A673 (cell line): Measurements from ENCODE around the gene NPC1. TPM values are rescaled to one million over a fixed set of nuclear protein-coding genes. Genes with fewer than 3 reads are reported as not detected.
"Not testable (repeated sequence)": the region's sequence is repeated elsewhere in the genome, so short reads cannot be mapped to it uniquely, and the experiment has no call there.

Experiments used
- BruUV-seq: library from RNA; stranded (reverse); fragments of 400-500 nt; replicated peaks from 2 replicates; lab custom pipeline; 2021; lab: Mats Ljungman, UMichigan
- CTCF ChIA-PET: fragments of 300-600 bp; sonication (Branson Sonifier 250); formaldehyde crosslinking; loops from one replicate; lab custom pipeline; 2022; ENCODE audit warnings: antibody characterized with exemption; lab: Charles Lee
- POLR2A ChIA-PET: fragments of 300-600 bp; sonication (Branson Sonifier 250); formaldehyde crosslinking; loops from one replicate; lab custom pipeline; 2022; ENCODE audit warnings: antibody characterized with exemption; ENCODE audit not compliant: low non-redundant PET; lab: Charles Lee
- DNase-seq: peaks from one replicate; pipeline ENCODE4 v3.0.0-alpha.2; 2015; ENCODE audit warnings: low spot score
- H3K27ac ChIP-seq: fragments of 200-600 bp; sonication (generic); 2 replicates; pipeline ENCODE4 v1.5.1; 2016; ENCODE audit warnings: mixed run types, low read depth, mild to moderate bottlenecking, mixed read lengths, antibody characterized with exemption, low read length; ENCODE audit not compliant: poor library complexity, severe bottlenecking
- H3K27me3 ChIP-seq: fragments of 200-600 bp; sonication (generic); replicated peaks from 2 replicates; pipeline ENCODE4 v1.6.1; 2017; ENCODE audit warnings: mixed run types, low read depth, mild to moderate bottlenecking, mixed read lengths, antibody characterized with exemption, low read length; ENCODE audit not compliant: insufficient read depth, poor library complexity
- H3K36me3 ChIP-seq: fragments of 200-600 bp; sonication (generic); 2 replicates; pipeline ENCODE4 v1.6.1; 2016; ENCODE audit warnings: mixed run types, mild to moderate bottlenecking, mixed read lengths, antibody characterized with exemption, low read length; ENCODE audit not compliant: insufficient read depth, poor library complexity, severe bottlenecking
- H3K4me1 ChIP-seq: fragments of 200-600 bp; sonication (generic); 2 replicates; pipeline ENCODE4 v1.6.1; 2017; ENCODE audit warnings: mixed run types, mild to moderate bottlenecking, mixed read lengths, antibody characterized with exemption, low read length; ENCODE audit not compliant: insufficient read depth, poor library complexity, severe bottlenecking
- H3K4me3 ChIP-seq: fragments of 200-600 bp; sonication (generic); 2 replicates; pipeline ENCODE4 v1.5.1; 2016; ENCODE audit warnings: low read depth, mixed run types, mild to moderate bottlenecking, mixed read lengths, low read length; ENCODE audit not compliant: poor library complexity, severe bottlenecking
- H3K9me3 ChIP-seq: fragments of 200-600 bp; sonication (generic); 2 replicates; pipeline ENCODE4 v1.6.1; 2016; ENCODE audit warnings: mixed run types, low read depth, mild to moderate bottlenecking, mixed read lengths, antibody characterized with exemption, low read length; ENCODE audit not compliant: poor library complexity, severe bottlenecking
- EZH2 ChIP-seq: fragments of 200-600 bp; sonication (generic); IDR thresholded peaks from 2 replicates; pipeline ENCODE4 v1.6.1; 2017; ENCODE audit warnings: borderline replicate concordance, low read depth, mild to moderate bottlenecking, mixed read lengths, antibody characterized with exemption, low read length; ENCODE audit not compliant: poor library complexity, severe bottlenecking
- intact Hi-C: fragments of 100-400 bp; cut with micrococcal nuclease; formaldehyde crosslinking; loops from one replicate; pipeline ENCODE4 v1.10.0; 2022; ENCODE audit not compliant: unreplicated experiment
- total RNA-seq: library from RNA; stranded (reverse); gene quantifications from 2 replicates; pipeline ENCODE4 v1.2.3, GENCODE V29; 2021
- TF ChIP-seq, protein P1 (sequence below): fragments of 300-800, 200-600 bp; sonication (generic); conservative IDR thresholded peaks from 2 replicates; pipeline ENCODE4 v1.5.1; 2017; ENCODE audit warnings: low read depth, mild to moderate bottlenecking, antibody characterized with exemption, low read length, moderate library complexity, mixed read lengths

The NPC1 gene
- total RNA-seq, 1 experiment from 2014 or later: 53.0 TPM

GRCh38 chr18:23494992-23495391, 91.3 kb downstream of the NPC1 start:
- no peak for DNase-seq
- no TSS peak for BruUV-seq
- no peaks in the 10 kb centered on the region for H3K4me1 ChIP-seq
- H3K4me3 ChIP-seq: no peak overlapping the region
- POLR2A ChIA-PET: no interaction called here
- CTCF ChIA-PET: no interaction called here
- TF ChIP-seq, protein P1, sequence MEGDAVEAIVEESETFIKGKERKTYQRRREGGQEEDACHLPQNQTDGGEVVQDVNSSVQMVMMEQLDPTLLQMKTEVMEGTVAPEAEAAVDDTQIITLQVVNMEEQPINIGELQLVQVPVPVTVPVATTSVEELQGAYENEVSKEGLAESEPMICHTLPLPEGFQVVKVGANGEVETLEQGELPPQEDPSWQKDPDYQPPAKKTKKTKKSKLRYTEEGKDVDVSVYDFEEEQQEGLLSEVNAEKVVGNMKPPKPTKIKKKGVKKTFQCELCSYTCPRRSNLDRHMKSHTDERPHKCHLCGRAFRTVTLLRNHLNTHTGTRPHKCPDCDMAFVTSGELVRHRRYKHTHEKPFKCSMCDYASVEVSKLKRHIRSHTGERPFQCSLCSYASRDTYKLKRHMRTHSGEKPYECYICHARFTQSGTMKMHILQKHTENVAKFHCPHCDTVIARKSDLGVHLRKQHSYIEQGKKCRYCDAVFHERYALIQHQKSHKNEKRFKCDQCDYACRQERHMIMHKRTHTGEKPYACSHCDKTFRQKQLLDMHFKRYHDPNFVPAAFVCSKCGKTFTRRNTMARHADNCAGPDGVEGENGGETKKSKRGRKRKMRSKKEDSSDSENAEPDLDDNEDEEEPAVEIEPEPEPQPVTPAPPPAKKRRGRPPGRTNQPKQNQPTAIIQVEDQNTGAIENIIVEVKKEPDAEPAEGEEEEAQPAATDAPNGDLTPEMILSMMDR: no peak
- TF ChIP-seq EZH2: no peak
- H3K27ac ChIP-seq: no peak overlapping the region
- intact Hi-C loops: loop anchor here (5.0 kb wide), 2 partner anchors 207 to 427 kb away; no protein-coding TSS in a partner anchor
- H3K36me3 ChIP-seq: no peaks in the 10 kb centered on the region
- peaks cover 5% of the 10 kb centered on the region for H3K9me3 ChIP-seq
- H3K27me3 ChIP-seq: no peaks in the 10 kb centered on the region

- POLR2A ChIA-PET: no interaction called here
- no peaks in the 10 kb centered on the region for H3K27me3 ChIP-seq
- CTCF ChIA-PET: no interaction called here
- no peaks in the 10 kb centered on the region for H3K36me3 ChIP-seq
- no peak for DNase-seq
- no TSS peak for BruUV-seq
- intact Hi-C loops: no loop called here
- no peaks in the 10 kb centered on the region for H3K4me1 ChIP-seq
- H3K27ac ChIP-seq: no peak overlapping the region
- no peak overlapping the region for H3K4me3 ChIP-seq
- H3K9me3 ChIP-seq: peaks cover 5% of the 10 kb centered on the region
- TF ChIP-seq EZH2: no peak
These were observed 92.7 kb downstream of the NPC1 start for GRCh38 chr18:23493654-23494053.

DNA sequence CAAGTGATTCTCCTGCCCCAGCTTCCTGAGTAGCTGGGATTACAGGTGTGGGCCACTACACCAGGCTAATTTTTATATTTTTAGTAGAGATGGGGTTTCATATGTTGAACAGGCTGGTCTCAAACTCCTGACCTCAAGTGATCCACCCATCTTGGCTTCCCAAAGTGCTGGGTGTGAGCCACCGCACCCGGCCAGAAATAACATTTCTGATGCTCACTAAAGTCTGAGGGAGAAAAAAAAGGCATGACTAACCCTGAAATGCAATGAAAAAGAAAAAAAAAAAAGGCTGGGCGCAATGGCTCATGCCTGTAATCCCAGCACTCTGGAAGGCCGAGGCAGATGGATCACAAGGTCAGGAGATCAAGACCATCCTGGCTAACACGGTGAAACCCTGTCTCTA, 96.7 kb downstream of the NPC1 start:
- H3K27ac ChIP-seq, POLR2A ChIA-PET, intact Hi-C loops, H3K36me3 ChIP-seq, BruUV-seq, H3K27me3 ChIP-seq, H3K4me1 ChIP-seq, H3K9me3 ChIP-seq, H3K4me3 ChIP-seq, DNase-seq: not testable (repeated sequence)
- CTCF ChIA-PET: interaction anchor here (1.4 kb wide), 1 partner anchor 9 kb away, joined by 3 read pairs; no protein-coding TSS in a partner anchor

DNA sequence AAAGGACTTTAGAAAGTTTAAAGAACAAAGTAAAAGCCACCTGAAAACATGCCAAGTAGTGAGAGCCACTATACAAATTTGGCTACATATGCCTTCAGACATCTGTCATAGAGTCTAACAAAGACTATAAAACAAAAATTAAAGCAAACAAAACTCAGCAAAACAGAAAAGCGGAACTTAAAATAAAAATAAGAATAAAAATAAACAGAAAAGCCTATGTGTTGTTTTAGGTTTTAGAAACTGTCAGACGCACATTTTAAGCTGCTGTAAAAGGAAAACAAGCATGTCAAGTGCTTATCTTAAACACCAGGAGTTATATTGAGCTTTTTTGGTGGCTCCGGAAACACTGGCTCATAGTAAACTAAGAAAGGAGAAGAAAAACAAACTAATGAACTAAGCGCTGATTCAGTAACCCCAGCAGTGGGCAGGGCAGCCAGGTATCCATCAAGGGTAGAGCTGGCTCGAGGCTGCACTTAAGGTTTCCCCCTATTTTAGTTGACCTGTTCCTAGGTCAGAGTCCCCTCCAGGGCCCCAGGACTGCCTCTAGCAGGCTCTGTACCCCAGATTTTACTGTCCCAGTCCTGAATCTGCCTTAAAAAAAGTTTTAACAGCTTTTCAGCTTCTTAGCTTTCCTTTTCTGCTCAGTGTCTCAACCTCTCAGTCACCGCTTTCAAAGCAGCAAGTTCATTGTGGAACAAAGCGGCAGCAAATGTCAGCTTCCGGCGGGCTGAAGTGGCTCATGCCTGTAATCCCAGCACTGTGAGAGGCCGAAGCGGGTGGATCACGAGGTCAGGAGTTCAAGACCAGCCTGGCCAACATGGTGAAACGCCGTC, 98.4 kb downstream of the NPC1 start:
- BruUV-seq: no TSS peak
- Histone ChIP-seq H3K27ac (no peak overlapping the region), H3K27me3 (no peaks in the 10 kb centered on the region), H3K9me3 (peaks cover 5% of the 10 kb centered on the region), H3K36me3 (no peaks in the 10 kb centered on the region), H3K4me1 (no peaks in the 10 kb centered on the region), H3K4me3 (no peak overlapping the region)
- CTCF ChIA-PET: interaction anchor here (0.7 kb wide), 1 partner anchor 11 kb away, joined by 3 read pairs; no protein-coding TSS in a partner anchor
- POLR2A ChIA-PET: no interaction called here
- no peak for TF ChIP-seq EZH2
- TF ChIP-seq, protein P1: no peak
- intact Hi-C loops: no loop called here
- no peak for DNase-seq
